CD14-positive monocyte (primary cell): ENCODE measurements around the gene CDKL5. TPM values are rescaled to one million over a fixed set of nuclear protein-coding genes. Genes with fewer than 3 reads are reported as not detected.

ENCODE experiments used
- DNase-seq, 3 donors: peaks; one replicate each; pipeline ENCODE4 v3.0.0-alpha.2; 2011 to 2022
- H2AFZ ChIP-seq: 2 replicates; pipeline ENCODE4 v1.6.0; 2012; ENCODE audit warnings: mild to moderate bottlenecking, low read depth, low read length, inconsistent platforms; ENCODE audit not compliant: insufficient read depth, poor library complexity, severe bottlenecking
- H3K27ac ChIP-seq, 2 donors: 1 replicate in 1 of 2; 2 replicates in 1 of 2; pipeline ENCODE4 v1.5.1; 2012 to 2013; ENCODE audit warnings: low read length in 2 of 2, control low read depth in 1 of 2, inconsistent platforms in 1 of 2, low read depth in 1 of 2, mild to moderate bottlenecking in 1 of 2
- H3K27me3 ChIP-seq, 2 donors: one replicate each; pipeline versions ENCODE4 v1.6.0 to v1.6.1; 2011 to 2013; ENCODE audit warnings: low read length in 2 of 2; ENCODE audit not compliant: control insufficient read depth in 2 of 2, insufficient read depth in 2 of 2
- H3K36me3 ChIP-seq, 2 donors: replicated peaks in 1 of 2; 1 replicate in 1 of 2; 2 replicates in 1 of 2; pipeline versions ENCODE4 v1.5.1 to v1.6.1; 2012 to 2013; ENCODE audit warnings: low read length in 2 of 2, control low read depth in 1 of 2, inconsistent platforms in 1 of 2, mild to moderate bottlenecking in 1 of 2; ENCODE audit not compliant: insufficient read depth in 2 of 2, control insufficient read depth in 1 of 2
- H3K4me1 ChIP-seq, 2 donors: 1 replicate in 1 of 2; 2 replicates in 1 of 2; pipeline versions ENCODE4 v1.5.1 to v1.6.1; 2012 to 2013; ENCODE audit warnings: low read length in 2 of 2, control low read depth in 1 of 2, inconsistent platforms in 1 of 2, mild to moderate bottlenecking in 1 of 2, moderate library complexity in 1 of 2; ENCODE audit not compliant: insufficient read depth in 2 of 2, control insufficient read depth in 1 of 2
- H3K4me2 ChIP-seq: replicated peaks from 2 replicates; pipeline ENCODE3; 2012; ENCODE audit warnings: low read length, moderate library complexity, mild to moderate bottlenecking; ENCODE audit not compliant: poor library complexity, severe bottlenecking; ENCODE audit errors: extremely low read depth
- H3K4me3 ChIP-seq, 3 experiments: fragments of 200-600 bp in 1 of 3; sonication (generic) in 1 of 3; replicated peaks in 1 of 3; 1 replicate in 2 of 3; 2 replicates in 1 of 3; pipeline ENCODE4 v1.5.1; 2011 to 2013; ENCODE audit warnings: low read length in 3 of 3, mild to moderate bottlenecking in 3 of 3, control low read depth in 2 of 3, low read depth in 2 of 3, inconsistent platforms in 1 of 3, moderate library complexity in 1 of 3
- H3K79me2 ChIP-seq: 2 replicates; pipeline ENCODE4 v1.6.0; 2012; ENCODE audit warnings: mild to moderate bottlenecking, control low read depth, inconsistent platforms, low read length, moderate library complexity; ENCODE audit not compliant: insufficient read depth
- H3K9ac ChIP-seq: 2 replicates; pipeline ENCODE4 v1.6.0; 2017; ENCODE audit warnings: low read length, mild to moderate bottlenecking; ENCODE audit not compliant: insufficient read depth, poor library complexity, severe bottlenecking
- H3K9me3 ChIP-seq, 2 donors: replicated peaks in 1 of 2; 1 replicate in 1 of 2; 2 replicates in 1 of 2; pipeline versions ENCODE4 v1.5.1 to v1.6.1; 2012 to 2013; ENCODE audit warnings: low read length in 2 of 2, control low read depth in 1 of 2; ENCODE audit not compliant: control insufficient read depth in 1 of 2, insufficient read depth in 1 of 2
- H4K20me1 ChIP-seq: 2 replicates; pipeline ENCODE4 v1.6.0; 2012; ENCODE audit warnings: mild to moderate bottlenecking, low read length, control low read depth, moderate library complexity; ENCODE audit not compliant: insufficient read depth
- H3K27ac Mint-ChIP-seq, 7 donors: one replicate each; pipeline ENCODE4 v1.8.0; 2020; ENCODE audit warnings: mild to moderate bottlenecking in 7 of 7, mixed read lengths in 7 of 7, moderate library complexity in 6 of 7, inconsistent platforms in 2 of 7
- H3K27me3 Mint-ChIP-seq, 3 donors: one replicate each; pipeline ENCODE4 v1.8.0; 2021 to 2022; ENCODE audit warnings: low read depth in 3 of 3, mild to moderate bottlenecking in 3 of 3, mixed read lengths in 3 of 3, moderate library complexity in 3 of 3, inconsistent platforms in 1 of 3
- H3K36me3 Mint-ChIP-seq, 2 donors: one replicate each; pipeline ENCODE4 v1.8.0; 2020; ENCODE audit warnings: mixed read lengths in 2 of 2, inconsistent platforms in 1 of 2, mild to moderate bottlenecking in 1 of 2
- H3K4me1 Mint-ChIP-seq: one replicate; pipeline ENCODE4 v1.8.0; 2020; ENCODE audit warnings: mild to moderate bottlenecking, mixed read lengths
- H3K4me3 Mint-ChIP-seq, 2 donors: one replicate each; pipeline ENCODE4 v1.8.0; 2020; ENCODE audit warnings: mild to moderate bottlenecking in 2 of 2, mixed read lengths in 2 of 2, moderate library complexity in 1 of 2
- H3K9me3 Mint-ChIP-seq, 7 donors: one replicate each; pipeline ENCODE4 v1.8.0; 2020 to 2022; ENCODE audit warnings: mixed read lengths in 7 of 7, mild to moderate bottlenecking in 6 of 7, moderate library complexity in 6 of 7, inconsistent platforms in 2 of 7
- WGBS: methylation state at CpG from one replicate; pipeline ENCODE4 v1.1.5; 2013; ENCODE audit warnings: missing lambda C conversion rate; ENCODE audit not compliant: insufficient coverage; 5-methylcytosine and 5-hydroxymethylcytosine counted together
- intact Hi-C, 2 donors: fragments of 100-400 bp; cut with micrococcal nuclease; formaldehyde crosslinking; loops; one replicate each; pipeline versions ENCODE4 v1.15.0 to v1.15.1; 2023
- polyA plus RNA-seq, 3 donors: library from polyadenylated mRNA; depleted of rRNA in 1 of 3; unstranded in 2 of 3; stranded (reverse) in 1 of 3; fragments of 300-500 nt in 2 of 3; fragments of >200 nt in 1 of 3; fragmentation: Illumina TruSeq in 2 of 3; gene quantifications; 1 replicate in 2 of 3; 2 replicates in 1 of 3; pipeline ENCODE4 v1.2.3, GENCODE V29; 2012 to 2021
- TF ChIP-seq, protein P1 (sequence below): fragments of 200-600 bp; IDR thresholded peaks from one replicate; pipeline ENCODE4 v1.8.0; 2022; ENCODE audit warnings: antibody characterized with exemption, mild to moderate bottlenecking

The CDKL5 gene
- polyA plus RNA-seq, 3 donors, result 0.54 to 3.6 (median 1.4) TPM

DNA sequence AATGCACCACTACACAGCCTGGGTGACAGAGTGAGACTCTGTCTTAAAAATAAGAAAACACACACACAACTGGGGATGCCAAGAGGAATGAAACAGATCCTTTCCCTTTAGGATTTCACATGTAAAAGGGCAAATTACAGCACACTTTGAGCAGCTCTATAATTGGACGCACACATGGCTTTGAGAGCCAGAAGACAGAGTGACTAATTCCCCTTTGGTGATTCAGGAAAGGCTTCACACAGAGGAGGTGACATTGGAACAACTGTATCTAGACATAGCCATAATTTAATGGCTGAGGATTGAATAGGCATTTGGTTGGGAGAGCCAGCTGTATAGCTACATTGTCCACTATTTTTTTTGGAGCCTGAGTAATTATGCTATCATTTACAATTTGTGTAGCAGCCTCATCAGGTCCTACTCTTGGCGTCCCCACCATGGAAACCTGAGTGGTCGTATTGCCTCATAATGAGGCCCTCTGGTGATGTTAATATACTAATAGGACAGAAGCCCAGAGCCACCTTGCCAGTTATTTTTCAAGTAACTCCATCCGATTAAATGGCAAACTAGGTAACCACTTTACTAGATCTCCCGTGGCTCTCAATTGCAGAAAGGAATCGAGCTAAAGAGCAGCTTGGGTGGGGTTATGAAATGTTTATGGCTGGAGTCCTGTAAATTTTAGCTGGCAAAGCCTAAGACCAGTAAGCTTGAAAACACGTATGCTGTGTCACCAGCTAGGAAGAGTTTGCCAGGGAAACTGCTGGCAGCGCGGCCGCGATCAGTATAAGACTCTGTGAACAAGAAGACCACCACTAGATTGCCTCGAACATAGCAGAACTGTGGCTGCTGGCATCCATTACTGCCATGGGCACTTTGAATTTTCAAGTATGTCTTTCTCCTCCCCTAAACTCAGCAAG, 273.6 kb downstream of the CDKL5 start:
- H3K9me3 ChIP-seq, result peaks cover 4 to 5% of the 10 kb centered on the region in 2 donors
- no peaks in the 10 kb centered on the region for H3K4me1 ChIP-seq
- intact Hi-C loops, result no loop called here
- peaks cover 0 to 15% (median 7%) of the 10 kb centered on the region in 7 donors for H3K9me3 Mint-ChIP-seq
- H3K27ac Mint-ChIP-seq, result no peak overlapping the region
- H3K9ac ChIP-seq, result no peak overlapping the region
- peaks cover 3% of the 10 kb centered on the region for H3K4me1 Mint-ChIP-seq
- no peaks in the 10 kb centered on the region for H3K27me3 ChIP-seq
- 96% methylated on average over 5 of the region's 12 CpGs for WGBS
- H4K20me1 ChIP-seq, result no peaks in the 10 kb centered on the region
- H3K27me3 Mint-ChIP-seq, result peaks cover 0 to 10% (median 2%) of the 10 kb centered on the region in 3 donors
- no peak overlapping the region for H3K4me3 Mint-ChIP-seq
- DNase-seq, result no peak
- no peak overlapping the region for H3K4me3 ChIP-seq
- TF ChIP-seq, protein P1, sequence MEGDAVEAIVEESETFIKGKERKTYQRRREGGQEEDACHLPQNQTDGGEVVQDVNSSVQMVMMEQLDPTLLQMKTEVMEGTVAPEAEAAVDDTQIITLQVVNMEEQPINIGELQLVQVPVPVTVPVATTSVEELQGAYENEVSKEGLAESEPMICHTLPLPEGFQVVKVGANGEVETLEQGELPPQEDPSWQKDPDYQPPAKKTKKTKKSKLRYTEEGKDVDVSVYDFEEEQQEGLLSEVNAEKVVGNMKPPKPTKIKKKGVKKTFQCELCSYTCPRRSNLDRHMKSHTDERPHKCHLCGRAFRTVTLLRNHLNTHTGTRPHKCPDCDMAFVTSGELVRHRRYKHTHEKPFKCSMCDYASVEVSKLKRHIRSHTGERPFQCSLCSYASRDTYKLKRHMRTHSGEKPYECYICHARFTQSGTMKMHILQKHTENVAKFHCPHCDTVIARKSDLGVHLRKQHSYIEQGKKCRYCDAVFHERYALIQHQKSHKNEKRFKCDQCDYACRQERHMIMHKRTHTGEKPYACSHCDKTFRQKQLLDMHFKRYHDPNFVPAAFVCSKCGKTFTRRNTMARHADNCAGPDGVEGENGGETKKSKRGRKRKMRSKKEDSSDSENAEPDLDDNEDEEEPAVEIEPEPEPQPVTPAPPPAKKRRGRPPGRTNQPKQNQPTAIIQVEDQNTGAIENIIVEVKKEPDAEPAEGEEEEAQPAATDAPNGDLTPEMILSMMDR, result no peak
- no peaks in the 10 kb centered on the region for H3K79me2 ChIP-seq
- H2AFZ ChIP-seq, result no peak overlapping the region
- H3K4me2 ChIP-seq, result no peak overlapping the region
- H3K36me3 ChIP-seq, result no peaks in the 10 kb centered on the region
- H3K36me3 Mint-ChIP-seq, result no peaks in the 10 kb centered on the region
- no peak overlapping the region for H3K27ac ChIP-seq

DNA sequence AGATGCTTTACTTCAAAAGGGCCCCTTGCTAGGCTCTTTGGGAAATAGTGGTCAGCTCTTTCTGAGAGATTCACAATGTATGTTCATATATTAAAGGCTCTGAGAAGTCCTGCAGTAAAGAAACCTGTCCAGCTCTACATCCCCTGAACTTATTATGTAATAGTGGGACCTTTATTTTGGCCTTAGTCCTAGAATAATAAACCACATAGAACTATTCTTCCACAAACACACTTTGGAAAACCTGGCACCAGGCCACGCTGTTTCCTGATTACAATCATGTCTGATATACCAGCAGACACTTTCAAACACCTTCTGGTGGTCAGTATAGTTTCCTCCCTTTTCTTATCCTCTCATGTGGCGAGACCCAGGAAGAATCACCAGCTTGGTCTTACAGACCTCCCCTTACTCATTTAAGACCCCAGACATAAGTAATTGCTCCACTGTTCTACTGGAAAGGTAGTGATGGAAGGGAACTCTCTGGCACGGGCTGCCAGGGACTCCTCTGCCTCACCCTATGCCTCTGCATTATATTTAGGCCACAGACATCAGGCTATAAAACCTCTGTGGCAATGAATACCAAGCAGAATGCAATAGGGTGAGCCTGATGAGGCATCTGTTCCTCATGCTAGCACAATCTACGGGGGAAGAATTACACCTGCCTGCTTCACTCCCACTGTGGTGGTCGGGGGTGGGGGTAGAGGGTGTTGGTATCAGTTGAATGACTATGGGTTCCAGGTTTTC, 276.4 kb downstream of the CDKL5 start:
- Histone ChIP-seq H3K9ac (no peak overlapping the region), H2AFZ (no peak overlapping the region), H3K36me3 (no peaks in the 10 kb centered on the region), H3K4me2 (no peak overlapping the region), H3K4me1 (no peaks in the 10 kb centered on the region), H3K27ac (no peak overlapping the region), H3K79me2 (no peaks in the 10 kb centered on the region), H3K4me3 (no peak overlapping the region), H3K27me3 (no peaks in the 10 kb centered on the region), H4K20me1 (no peaks in the 10 kb centered on the region), H3K9me3 (no peaks in the 10 kb centered on the region)
- peaks cover 0 to 3% (median 0%) of the 10 kb centered on the region in 7 donors for H3K9me3 Mint-ChIP-seq
- peaks cover 3% of the 10 kb centered on the region for H3K4me1 Mint-ChIP-seq
- H3K27me3 Mint-ChIP-seq, result peaks cover 0 to 9% (median 6%) of the 10 kb centered on the region in 3 donors
- H3K27ac Mint-ChIP-seq, result no peak overlapping the region
- intact Hi-C loops, result no loop called here
- DNase-seq, result no peak
- WGBS, result no CpG with 5 or more reads among the region's 5 CpGs
- no peak overlapping the region for H3K4me3 Mint-ChIP-seq
- no peaks in the 10 kb centered on the region for H3K36me3 Mint-ChIP-seq
- TF ChIP-seq, protein P1, result no peak
